HPDE6-E6E7 (cell line): ENCODE measurements around the gene TMEM179.

Experiments
- DNase-seq: peaks from one replicate; pipeline ENCODE4 v3.0.0; 2011; ENCODE audit warnings: missing footprints; ENCODE audit errors: extremely low spot score

The TMEM179 gene

GRCh38 chr14:104598910-104599273 lies 5.7 kb downstream of the TMEM179 start:
- no peak for DNase-seq

DNA sequence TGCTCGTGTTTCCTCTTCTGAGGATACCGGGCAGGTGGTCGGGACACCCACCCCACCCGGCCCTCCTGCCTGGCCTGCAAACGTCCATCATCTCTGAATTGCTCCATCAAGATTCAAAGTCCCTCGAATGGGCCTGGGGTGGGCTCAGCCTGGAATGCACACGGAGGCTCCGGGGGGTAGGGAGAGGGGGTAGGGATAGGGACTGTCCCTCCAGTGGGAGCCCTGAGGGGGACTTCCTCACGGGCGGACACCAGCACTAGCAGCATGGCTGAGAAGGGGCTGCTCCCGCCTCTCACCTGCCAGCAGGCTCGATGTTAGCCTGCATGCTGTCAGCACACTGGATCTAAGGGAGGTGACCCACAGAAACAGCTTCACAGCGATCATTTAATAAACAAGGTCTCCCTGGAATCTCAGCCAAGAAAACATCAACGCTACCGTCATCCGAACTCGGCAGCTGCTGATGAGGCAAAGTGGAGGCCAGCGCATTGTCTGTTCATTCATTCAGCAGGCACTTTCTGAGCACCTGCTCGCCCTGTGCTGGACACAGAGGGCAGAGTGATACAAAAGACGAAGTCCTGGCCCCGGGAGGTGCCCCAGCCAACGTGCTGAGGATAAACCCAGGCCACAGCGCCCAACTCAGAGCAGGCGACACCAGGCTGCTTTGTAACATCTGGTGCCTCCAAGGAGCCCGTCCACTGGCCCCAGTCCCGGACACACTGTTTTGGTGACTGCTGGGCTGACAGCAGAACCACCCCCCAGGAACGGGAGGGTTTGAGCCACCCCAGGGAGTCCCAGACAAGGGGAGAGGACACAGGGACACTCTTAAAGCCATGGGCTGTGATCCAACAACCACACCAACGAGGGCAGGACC lies 6.3 kb downstream of the TMEM179 start:
- no peak for DNase-seq

- DNase-seq = no peak
These were observed 7.0 kb downstream of the TMEM179 start for GRCh38 chr14:104597576-104597975.

GRCh38 chr14:104596927-104597351 lies 7.6 kb downstream of the TMEM179 start:
- no peak for DNase-seq

GRCh38 chr14:104596451-104596918 lies 8.1 kb downstream of the TMEM179 start:
- no peak for DNase-seq

GRCh38 chr14:104595911-104596450 lies 8.6 kb downstream of the TMEM179 start:
- no peak for DNase-seq

- DNase-seq = no peak
These were observed 9.4 kb downstream of the TMEM179 start for GRCh38 chr14:104595116-104595675.

DNA sequence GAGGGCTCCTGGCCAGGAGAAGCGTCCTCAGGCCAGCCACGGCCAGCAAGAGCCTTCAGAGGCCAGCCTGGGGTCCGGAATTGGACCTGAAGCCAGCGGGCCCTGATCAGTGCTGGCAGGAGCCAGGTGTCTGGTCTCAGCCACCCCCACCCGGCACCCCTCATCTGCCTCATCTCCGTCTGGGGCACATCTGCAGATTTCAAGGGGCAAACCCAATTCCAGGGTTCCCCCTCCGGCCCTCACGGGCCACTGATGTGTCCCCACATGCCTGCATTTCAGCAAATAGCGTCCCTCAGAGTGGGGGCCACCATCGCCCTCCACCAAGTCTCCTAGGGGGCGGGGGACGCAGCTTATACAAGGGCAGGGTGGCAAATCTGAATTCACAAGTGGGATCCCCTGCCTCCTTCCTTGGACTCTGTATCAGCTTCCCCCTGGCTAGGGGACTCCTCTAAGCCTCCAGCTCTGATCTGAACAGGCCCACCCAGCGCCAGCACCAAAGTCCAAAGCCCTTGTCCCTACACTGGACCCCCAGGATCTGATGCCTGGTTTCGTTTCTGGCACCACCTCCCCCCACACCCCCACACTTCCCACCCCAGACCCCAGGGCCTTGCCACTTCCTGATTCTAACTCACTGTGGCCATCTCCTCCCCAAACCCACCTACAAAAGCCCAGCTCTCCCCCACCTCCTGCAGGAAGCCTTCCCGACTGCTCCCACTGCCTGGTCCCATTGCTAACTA lies 10.1 kb downstream of the TMEM179 start:
- DNase-seq = no peak

GRCh38 chr14:104593710-104594136 lies 10.8 kb downstream of the TMEM179 start:
- no peak for DNase-seq

DNA sequence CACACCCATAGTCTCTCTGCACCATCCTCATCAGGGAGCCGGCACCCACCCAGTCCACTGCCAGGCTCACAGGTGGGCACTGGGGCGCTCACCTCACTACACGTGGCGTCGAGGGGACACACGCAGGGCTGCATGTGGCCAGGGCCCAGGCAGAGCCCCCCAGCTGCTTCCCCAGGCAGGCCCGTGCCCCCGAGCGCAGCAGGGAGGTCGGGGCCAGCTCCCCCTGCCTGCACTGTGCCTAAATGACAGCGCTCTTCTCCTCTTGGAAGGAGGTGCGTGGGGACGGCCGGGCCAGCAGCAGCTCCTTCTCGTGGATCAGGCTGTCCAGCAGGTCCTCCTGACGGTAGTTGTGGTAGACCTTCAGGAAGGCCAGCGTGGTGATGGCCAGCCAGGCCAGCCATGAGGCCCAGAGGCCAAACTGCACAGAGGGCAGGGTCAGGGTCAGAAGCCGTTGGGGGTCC lies 11.3 kb downstream of the TMEM179 start:
- DNase-seq = no peak

DNA sequence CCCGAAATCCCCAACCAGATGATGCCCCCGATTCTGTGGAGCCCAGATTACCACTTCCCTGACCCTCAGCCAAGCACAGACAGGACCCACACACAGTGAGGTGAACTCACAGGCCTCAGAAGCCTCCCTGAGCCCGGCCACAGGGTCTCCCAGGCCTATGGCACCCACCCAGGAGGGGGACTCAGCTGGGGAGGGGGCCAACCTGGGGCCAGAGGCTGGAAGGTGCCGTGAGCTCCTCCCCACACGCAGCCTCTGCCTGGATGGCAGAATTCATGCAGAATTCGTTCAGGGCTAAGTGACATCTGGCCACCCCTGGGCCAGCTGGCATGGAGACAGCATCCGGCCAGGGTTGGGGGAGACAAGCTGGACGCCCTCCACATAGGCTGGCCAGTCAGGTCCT lies 11.8 kb downstream of the TMEM179 start:
- DNase-seq = no peak

DNA sequence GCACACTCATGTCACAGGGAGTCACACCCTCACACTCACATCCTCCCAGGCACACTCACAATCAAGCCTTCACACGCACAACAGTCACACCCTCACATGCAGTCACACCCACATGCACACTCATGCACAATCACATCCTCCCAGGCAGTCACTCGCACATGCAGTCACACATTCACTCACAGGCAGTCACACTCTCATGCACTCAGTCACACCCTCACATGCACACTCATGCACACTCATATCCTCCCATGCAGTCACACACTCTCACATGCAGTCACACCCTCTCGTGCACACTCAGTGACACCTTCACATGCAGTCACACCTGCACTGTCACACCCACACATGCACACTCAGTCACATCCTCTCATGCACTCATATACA lies 12.3 kb downstream of the TMEM179 start:
- no peak for DNase-seq

DNA sequence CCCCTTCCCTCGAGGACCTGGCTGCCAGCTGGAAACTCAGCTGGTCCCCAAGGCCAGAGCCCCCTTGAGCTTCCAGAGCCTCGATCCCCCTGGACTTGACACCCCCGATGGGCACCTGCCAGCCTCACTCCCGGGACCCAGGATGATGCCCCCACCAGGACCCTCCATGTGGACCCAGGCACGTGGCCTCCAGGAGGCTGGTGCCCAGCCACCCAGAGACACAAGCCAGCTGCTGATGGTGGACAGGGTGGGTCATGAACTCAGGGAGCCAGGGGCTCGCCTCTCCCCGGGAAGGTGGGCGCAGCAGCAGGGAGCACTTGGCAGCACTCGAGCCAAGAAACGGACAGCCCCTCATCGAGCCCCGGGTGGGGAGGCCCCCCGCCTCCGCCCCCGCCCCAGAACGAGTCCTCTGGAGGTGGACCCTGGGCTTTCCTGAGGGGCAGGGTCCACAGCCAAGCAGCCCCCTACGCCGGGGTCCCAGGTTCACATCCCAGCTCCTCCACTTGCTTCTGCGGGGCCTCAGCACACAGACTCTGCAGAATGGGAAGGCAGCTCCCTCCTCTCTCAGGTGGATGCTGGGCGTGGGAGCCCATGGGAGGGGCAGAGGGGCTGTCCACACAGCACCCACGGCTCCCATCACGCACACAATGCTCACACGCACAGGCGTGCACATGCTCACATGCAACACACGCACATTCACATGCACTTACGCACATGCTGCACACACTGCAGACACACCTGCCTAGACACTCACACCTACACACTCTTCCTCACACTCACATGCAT lies 12.9 kb downstream of the TMEM179 start:
- no peak for DNase-seq

GRCh38 chr14:104591031-104591430 lies 13.5 kb downstream of the TMEM179 start:
- DNase-seq = no peak

DNA sequence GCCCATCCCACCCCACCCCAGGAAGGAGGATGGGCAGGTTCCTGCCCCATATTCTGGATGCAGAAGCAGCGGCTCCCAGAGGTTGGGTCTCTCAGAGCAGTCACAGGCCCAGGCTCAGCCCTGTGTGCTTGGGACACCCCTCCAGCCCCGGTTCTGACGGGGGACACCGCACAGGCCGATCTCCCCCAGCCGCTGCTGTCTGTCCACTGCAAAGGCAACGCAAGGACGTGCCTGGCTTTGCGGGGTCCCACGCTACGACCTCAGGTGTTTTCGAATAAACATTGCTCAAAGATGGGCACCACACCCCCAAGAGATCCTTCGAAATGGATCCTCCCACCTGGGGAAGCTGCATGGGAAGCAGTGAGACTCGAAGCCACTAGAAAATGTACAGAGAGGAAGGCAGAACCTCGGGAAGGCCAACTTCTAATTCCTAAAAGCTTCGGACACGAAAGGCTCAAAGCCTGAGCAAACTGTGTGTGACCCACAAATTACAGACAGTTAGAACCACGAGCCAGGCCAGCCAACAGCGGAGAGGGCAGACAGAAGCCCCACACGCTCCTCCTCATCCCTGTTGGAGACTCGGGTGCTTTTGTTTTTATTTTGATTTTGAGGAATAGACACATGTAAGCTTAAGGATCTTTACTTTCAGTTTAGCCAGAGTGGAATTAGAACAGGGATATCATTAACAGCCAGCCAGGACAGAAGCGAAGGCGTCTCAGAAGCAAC lies 14.2 kb downstream of the TMEM179 start:
- no peak for DNase-seq

- no peak for DNase-seq
These were observed 15.0 kb downstream of the TMEM179 start for GRCh38 chr14:104589338-104590195.

DNA sequence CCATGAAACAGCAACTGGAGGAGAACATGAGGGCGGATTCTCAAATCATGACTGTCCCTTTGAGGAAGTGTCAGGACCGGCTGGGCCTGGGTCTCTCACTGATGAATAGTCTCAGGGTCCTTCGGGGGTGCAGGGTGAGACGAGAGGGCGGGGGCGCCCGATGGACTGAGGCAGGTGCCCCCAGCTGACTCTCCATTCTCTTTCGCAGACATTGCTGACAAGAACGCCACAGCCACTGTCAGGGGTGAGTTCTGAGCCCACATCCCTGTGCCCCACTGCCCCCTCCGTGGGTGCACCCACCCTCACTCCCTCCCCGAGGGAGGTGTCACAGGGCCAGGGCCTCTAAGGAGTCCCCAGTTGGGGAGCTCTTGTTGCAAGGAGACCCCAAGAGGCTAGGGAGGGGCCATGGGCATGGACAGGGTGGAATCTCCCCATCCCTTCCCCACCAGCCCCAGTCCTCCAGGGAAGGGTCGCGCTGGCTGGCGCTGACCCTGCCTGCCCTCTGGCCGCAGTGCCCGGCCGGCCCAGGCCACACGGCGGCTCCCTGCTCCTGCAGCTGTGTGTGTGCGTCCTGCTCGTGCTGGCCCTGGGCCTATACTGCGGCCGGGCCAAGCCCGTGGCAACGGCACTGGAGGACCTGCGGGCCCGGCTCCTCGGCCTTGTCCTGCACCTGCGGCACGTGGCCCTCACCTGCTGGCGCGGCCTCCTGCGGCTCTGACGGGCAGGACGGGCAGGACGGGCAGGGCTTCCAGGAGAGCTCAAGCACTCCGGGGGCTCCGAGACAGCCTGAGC lies 16.3 kb downstream of the TMEM179 start:
- DNase-seq = no peak

DNA sequence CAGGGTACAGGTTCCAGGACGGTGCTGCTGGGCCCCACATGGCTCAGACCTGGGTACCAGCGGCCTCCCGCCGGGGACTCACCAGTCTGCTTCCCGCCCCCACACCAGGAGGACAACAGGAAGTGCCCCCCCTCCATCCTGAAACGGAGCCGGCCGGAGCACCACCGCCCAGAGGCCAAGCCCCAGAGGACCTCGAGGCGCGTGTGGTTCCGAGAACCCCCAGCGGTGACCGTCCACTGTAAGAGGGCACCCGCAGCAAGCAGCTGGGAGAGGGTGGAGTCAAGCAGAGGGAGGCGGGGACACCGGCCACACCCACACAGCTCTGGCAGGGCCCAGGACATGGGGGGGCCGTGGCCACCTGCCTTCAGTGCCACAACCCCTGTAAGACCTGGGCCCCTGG lies 16.9 kb downstream of the TMEM179 start:
- no peak for DNase-seq
